ENCODE data around the gene PSG1. TPM values are rescaled to one million over a fixed set of nuclear protein-coding genes. Genes with fewer than 3 reads are reported as not detected.
"Not testable (repeated sequence)": the region's sequence is repeated elsewhere in the genome, so short reads cannot be mapped to it uniquely, and the experiment has no call there.

The PSG1 gene
- total RNA-seq, 1 donor from 2014 or later = not detected

GRCh38 chr19:42882730-42883129 lies 3.2 kb upstream of the PSG1 start:
- not testable (repeated sequence) for H3K27me3 ChIP-seq (ENCODE audit: control insufficient read depth in 3 of 3, insufficient read depth in 3 of 3, low read length in 3 of 3); H3K9me3 ChIP-seq (ENCODE audit: control insufficient read depth in 3 of 3, low read length in 3 of 3); H3K4me1 ChIP-seq (ENCODE audit: control insufficient read depth in 3 of 3, insufficient read depth in 3 of 3, low read length in 3 of 3); H3K4me3 ChIP-seq (ENCODE audit: low read length in 3 of 3); H3K9ac ChIP-seq (ENCODE audit: low read depth in 1 of 3, low read length in 3 of 3); H3K36me3 ChIP-seq (ENCODE audit: control insufficient read depth in 3 of 3, insufficient read depth in 3 of 3, low read length in 3 of 3); H3K27ac ChIP-seq (ENCODE audit: low read depth, low read length)

DNA sequence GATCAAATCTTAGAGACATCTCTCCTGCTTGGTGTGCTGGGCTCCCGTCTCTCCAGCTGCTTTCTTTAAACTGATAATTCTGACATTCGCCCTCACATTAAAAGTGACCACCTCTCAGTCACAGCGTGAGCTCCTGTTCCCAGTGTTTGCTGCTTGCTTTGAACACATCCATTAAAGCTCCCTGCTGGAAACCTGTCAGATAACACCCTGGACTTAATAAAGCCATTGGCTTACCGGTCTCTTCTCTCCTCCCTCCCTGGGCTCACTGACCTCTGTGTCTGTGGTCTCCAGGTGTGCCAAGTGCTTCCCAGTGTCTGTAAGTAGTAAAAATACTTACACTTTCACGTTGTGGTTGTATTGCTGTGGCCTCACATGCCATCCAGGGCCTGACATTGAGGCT lies 2.5 kb upstream of the PSG1 start:
- not testable (repeated sequence) for H3K36me3 ChIP-seq (ENCODE audit: control insufficient read depth in 3 of 3, insufficient read depth in 3 of 3, low read length in 3 of 3); H3K9me3 ChIP-seq (ENCODE audit: control insufficient read depth in 3 of 3, low read length in 3 of 3); H3K27me3 ChIP-seq (ENCODE audit: control insufficient read depth in 3 of 3, insufficient read depth in 3 of 3, low read length in 3 of 3); H3K9ac ChIP-seq (ENCODE audit: low read depth in 1 of 3, low read length in 3 of 3); H3K4me1 ChIP-seq (ENCODE audit: control insufficient read depth in 3 of 3, insufficient read depth in 3 of 3, low read length in 3 of 3); H3K4me3 ChIP-seq (ENCODE audit: low read length in 3 of 3); H3K27ac ChIP-seq (ENCODE audit: low read depth, low read length)

- not testable (repeated sequence) for H3K4me3 ChIP-seq (ENCODE audit: low read length in 3 of 3); H3K9ac ChIP-seq (ENCODE audit: low read depth in 1 of 3, low read length in 3 of 3); H3K36me3 ChIP-seq (ENCODE audit: control insufficient read depth in 3 of 3, insufficient read depth in 3 of 3, low read length in 3 of 3); H3K27me3 ChIP-seq (ENCODE audit: control insufficient read depth in 3 of 3, insufficient read depth in 3 of 3, low read length in 3 of 3); H3K27ac ChIP-seq (ENCODE audit: low read depth, low read length); H3K9me3 ChIP-seq (ENCODE audit: control insufficient read depth in 3 of 3, low read length in 3 of 3); H3K4me1 ChIP-seq (ENCODE audit: control insufficient read depth in 3 of 3, insufficient read depth in 3 of 3, low read length in 3 of 3)
Measured at GRCh38 chr19:42881279-42881678, 1.8 kb upstream of the PSG1 start.

DNA sequence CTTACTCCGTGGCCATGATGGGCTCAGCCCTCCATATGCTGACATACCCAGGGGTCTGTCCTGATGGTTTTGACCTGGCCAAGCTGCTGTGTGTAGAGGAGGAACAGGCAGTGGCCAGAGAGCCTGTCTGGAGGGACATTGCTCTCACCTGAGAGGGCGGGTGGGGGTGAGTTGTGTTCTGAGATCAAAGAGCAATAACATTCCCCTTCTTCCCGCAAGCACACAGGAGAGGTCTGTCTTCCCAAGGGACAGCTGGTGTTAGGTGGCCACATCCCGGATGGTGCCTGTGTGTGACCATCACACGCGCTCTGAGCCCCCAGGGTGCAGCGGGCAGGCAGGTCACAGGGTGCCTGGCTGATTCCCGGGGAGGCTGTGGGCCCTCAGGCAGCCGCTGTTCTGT lies 1.1 kb upstream of the PSG1 start:
- H3K27ac ChIP-seq (ENCODE audit: low read depth, low read length); H3K4me3 ChIP-seq (ENCODE audit: low read length in 3 of 3); H3K9ac ChIP-seq (ENCODE audit: low read depth in 1 of 3, low read length in 3 of 3); H3K27me3 ChIP-seq (ENCODE audit: control insufficient read depth in 3 of 3, insufficient read depth in 3 of 3, low read length in 3 of 3); H3K9me3 ChIP-seq (ENCODE audit: control insufficient read depth in 3 of 3, low read length in 3 of 3); H3K4me1 ChIP-seq (ENCODE audit: control insufficient read depth in 3 of 3, insufficient read depth in 3 of 3, low read length in 3 of 3); H3K36me3 ChIP-seq (ENCODE audit: control insufficient read depth in 3 of 3, insufficient read depth in 3 of 3, low read length in 3 of 3): not testable (repeated sequence)

GRCh38 chr19:42876596-42876995 lies 2.9 kb downstream of the PSG1 start:
- H3K9ac ChIP-seq (ENCODE audit: low read depth in 1 of 3, low read length in 3 of 3); H3K27me3 ChIP-seq (ENCODE audit: control insufficient read depth in 3 of 3, insufficient read depth in 3 of 3, low read length in 3 of 3); H3K36me3 ChIP-seq (ENCODE audit: control insufficient read depth in 3 of 3, insufficient read depth in 3 of 3, low read length in 3 of 3); H3K27ac ChIP-seq (ENCODE audit: low read depth, low read length); H3K9me3 ChIP-seq (ENCODE audit: control insufficient read depth in 3 of 3, low read length in 3 of 3); H3K4me3 ChIP-seq (ENCODE audit: low read length in 3 of 3); H3K4me1 ChIP-seq (ENCODE audit: control insufficient read depth in 3 of 3, insufficient read depth in 3 of 3, low read length in 3 of 3): not testable (repeated sequence)

GRCh38 chr19:42875881-42876280 lies 3.6 kb downstream of the PSG1 start:
- H3K4me1 ChIP-seq (ENCODE audit: control insufficient read depth in 3 of 3, insufficient read depth in 3 of 3, low read length in 3 of 3); H3K36me3 ChIP-seq (ENCODE audit: control insufficient read depth in 3 of 3, insufficient read depth in 3 of 3, low read length in 3 of 3); H3K9me3 ChIP-seq (ENCODE audit: control insufficient read depth in 3 of 3, low read length in 3 of 3); H3K9ac ChIP-seq (ENCODE audit: low read depth in 1 of 3, low read length in 3 of 3); H3K27ac ChIP-seq (ENCODE audit: low read depth, low read length); H3K27me3 ChIP-seq (ENCODE audit: control insufficient read depth in 3 of 3, insufficient read depth in 3 of 3, low read length in 3 of 3); H3K4me3 ChIP-seq (ENCODE audit: low read length in 3 of 3): not testable (repeated sequence)

DNA sequence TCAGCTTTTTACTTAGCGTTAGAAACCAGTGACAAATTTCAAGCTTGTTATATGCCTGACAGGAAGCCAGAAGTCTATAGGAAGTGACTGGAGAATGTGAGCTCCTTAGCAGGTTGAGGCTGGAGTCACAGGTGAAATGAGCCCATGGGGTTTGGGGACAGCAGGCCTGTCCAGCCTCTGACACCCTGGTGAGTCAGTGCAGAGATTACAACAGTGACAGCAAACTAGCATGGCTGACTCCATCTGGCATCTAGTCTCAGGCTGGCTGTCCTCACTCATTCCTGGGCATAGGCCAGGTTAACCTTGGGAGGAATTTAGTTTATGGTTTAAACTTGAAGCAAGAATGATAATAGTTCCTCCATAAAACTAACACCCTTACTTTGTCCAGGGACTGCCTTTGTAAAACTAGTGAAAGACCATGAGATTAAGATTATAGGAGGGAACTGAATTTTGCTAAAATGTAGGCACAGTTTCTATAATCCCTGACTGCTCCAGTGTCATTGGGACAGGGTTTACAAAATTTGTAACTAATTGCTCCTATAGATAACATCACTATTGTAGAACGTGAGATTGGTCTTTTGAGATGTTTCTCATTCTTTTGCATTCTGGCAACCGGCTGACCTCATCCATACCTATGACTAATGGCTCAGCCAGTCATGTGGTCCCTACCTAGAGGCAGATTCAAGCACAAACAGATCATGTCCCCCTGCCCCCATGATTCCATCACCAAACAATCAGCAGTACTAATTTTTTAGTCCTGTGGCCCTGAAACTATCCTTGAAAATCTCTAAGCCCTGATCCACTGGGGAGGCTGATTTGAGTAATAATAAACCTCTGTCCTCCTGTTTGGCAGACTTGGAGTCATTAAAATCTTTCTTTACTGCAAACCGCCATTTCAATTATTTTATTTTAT lies 4.4 kb downstream of the PSG1 start:
- H3K4me3 ChIP-seq (ENCODE audit: low read length in 3 of 3); H3K36me3 ChIP-seq (ENCODE audit: control insufficient read depth in 3 of 3, insufficient read depth in 3 of 3, low read length in 3 of 3); H3K9ac ChIP-seq (ENCODE audit: low read depth in 1 of 3, low read length in 3 of 3); H3K9me3 ChIP-seq (ENCODE audit: control insufficient read depth in 3 of 3, low read length in 3 of 3); H3K27me3 ChIP-seq (ENCODE audit: control insufficient read depth in 3 of 3, insufficient read depth in 3 of 3, low read length in 3 of 3); H3K4me1 ChIP-seq (ENCODE audit: control insufficient read depth in 3 of 3, insufficient read depth in 3 of 3, low read length in 3 of 3); H3K27ac ChIP-seq (ENCODE audit: low read depth, low read length): not testable (repeated sequence)

- H3K36me3 ChIP-seq (ENCODE audit: control insufficient read depth in 3 of 3, insufficient read depth in 3 of 3, low read length in 3 of 3); H3K4me3 ChIP-seq (ENCODE audit: low read length in 3 of 3); H3K27me3 ChIP-seq (ENCODE audit: control insufficient read depth in 3 of 3, insufficient read depth in 3 of 3, low read length in 3 of 3); H3K9ac ChIP-seq (ENCODE audit: low read depth in 1 of 3, low read length in 3 of 3); H3K9me3 ChIP-seq (ENCODE audit: control insufficient read depth in 3 of 3, low read length in 3 of 3); H3K27ac ChIP-seq (ENCODE audit: low read depth, low read length); H3K4me1 ChIP-seq (ENCODE audit: control insufficient read depth in 3 of 3, insufficient read depth in 3 of 3, low read length in 3 of 3): not testable (repeated sequence)
Measured at GRCh38 chr19:42874136-42874535, 5.4 kb downstream of the PSG1 start.

- Histone ChIP-seq H3K27ac (ENCODE audit: low read depth, low read length) (no peak overlapping the region), H3K9me3 (ENCODE audit: control insufficient read depth in 3 of 3, low read length in 3 of 3) (no peaks in the 10 kb centered on the region)
Measured at GRCh38 chr19:42872608-42873007, 6.9 kb downstream of the PSG1 start.

DNA sequence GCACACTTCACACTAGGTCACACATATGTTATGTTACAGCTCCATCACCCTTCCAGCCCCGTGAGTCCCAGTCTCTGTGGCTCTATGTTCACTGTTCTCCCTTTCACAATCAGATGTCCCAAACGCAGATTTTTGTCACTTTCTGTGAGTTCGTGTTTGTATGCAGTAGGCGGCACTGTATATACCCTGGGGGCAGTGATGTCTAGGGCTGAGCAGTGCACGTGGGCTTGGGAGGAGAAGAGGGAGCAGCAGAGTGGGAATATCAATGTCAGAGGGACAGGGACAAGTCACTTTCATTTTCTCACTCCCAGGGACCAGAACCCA lies 22.0 kb downstream of the PSG1 start:
- H3K36me3 ChIP-seq (ENCODE audit: control insufficient read depth in 3 of 3, insufficient read depth in 3 of 3, low read length in 3 of 3) = no peaks in the 10 kb centered on the region
- no peak overlapping the region for H3K27ac ChIP-seq (ENCODE audit: low read depth, low read length)
- H3K9me3 ChIP-seq (ENCODE audit: control insufficient read depth in 3 of 3, low read length in 3 of 3) = no peaks in the 10 kb centered on the region
- no peak overlapping the region for H3K9ac ChIP-seq (ENCODE audit: low read depth in 1 of 3, low read length in 3 of 3)
- H3K27me3 ChIP-seq (ENCODE audit: control insufficient read depth in 3 of 3, insufficient read depth in 3 of 3, low read length in 3 of 3) = no peaks in the 10 kb centered on the region
- H3K4me3 ChIP-seq (ENCODE audit: low read length in 3 of 3) = no peak overlapping the region
- no peaks in the 10 kb centered on the region for H3K4me1 ChIP-seq (ENCODE audit: control insufficient read depth in 3 of 3, insufficient read depth in 3 of 3, low read length in 3 of 3)

More at GRCh38 chr19:42872608-42873007, 6.9 kb downstream of the PSG1 start:
- Histone ChIP-seq H3K9ac (ENCODE audit: low read depth in 1 of 3, low read length in 3 of 3) (no peak overlapping the region), H3K4me1 (ENCODE audit: control insufficient read depth in 3 of 3, insufficient read depth in 3 of 3, low read length in 3 of 3) (no peaks in the 10 kb centered on the region), H3K27me3 (ENCODE audit: control insufficient read depth in 3 of 3, insufficient read depth in 3 of 3, low read length in 3 of 3) (no peaks in the 10 kb centered on the region), H3K4me3 (ENCODE audit: low read length in 3 of 3) (no peak overlapping the region), H3K36me3 (ENCODE audit: control insufficient read depth in 3 of 3, insufficient read depth in 3 of 3, low read length in 3 of 3) (no peaks in the 10 kb centered on the region)
